ENCODE results near the gene MICAL2.

The MICAL2 gene

DNA sequence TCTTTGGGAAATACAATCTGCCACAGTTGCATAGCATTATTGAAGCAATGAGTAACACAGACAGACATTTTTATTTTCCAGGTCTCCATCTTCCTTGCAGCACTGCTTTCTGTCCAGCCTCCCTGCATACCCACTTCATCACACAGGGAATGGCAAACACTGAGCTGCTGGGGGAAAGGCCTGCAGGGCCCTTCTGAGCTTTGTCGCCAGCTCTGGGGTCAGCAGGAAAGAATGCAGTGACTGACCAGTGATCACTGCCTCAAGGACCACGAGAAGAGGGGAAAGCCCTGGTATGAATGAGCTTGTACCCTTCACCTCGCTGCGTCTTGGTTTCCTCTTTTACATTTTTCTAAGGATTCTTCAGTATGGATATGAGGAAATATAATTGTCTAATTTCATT lies 21.3 kb upstream of the MICAL2 start:
- TF ChIP-seq, protein P1, sequence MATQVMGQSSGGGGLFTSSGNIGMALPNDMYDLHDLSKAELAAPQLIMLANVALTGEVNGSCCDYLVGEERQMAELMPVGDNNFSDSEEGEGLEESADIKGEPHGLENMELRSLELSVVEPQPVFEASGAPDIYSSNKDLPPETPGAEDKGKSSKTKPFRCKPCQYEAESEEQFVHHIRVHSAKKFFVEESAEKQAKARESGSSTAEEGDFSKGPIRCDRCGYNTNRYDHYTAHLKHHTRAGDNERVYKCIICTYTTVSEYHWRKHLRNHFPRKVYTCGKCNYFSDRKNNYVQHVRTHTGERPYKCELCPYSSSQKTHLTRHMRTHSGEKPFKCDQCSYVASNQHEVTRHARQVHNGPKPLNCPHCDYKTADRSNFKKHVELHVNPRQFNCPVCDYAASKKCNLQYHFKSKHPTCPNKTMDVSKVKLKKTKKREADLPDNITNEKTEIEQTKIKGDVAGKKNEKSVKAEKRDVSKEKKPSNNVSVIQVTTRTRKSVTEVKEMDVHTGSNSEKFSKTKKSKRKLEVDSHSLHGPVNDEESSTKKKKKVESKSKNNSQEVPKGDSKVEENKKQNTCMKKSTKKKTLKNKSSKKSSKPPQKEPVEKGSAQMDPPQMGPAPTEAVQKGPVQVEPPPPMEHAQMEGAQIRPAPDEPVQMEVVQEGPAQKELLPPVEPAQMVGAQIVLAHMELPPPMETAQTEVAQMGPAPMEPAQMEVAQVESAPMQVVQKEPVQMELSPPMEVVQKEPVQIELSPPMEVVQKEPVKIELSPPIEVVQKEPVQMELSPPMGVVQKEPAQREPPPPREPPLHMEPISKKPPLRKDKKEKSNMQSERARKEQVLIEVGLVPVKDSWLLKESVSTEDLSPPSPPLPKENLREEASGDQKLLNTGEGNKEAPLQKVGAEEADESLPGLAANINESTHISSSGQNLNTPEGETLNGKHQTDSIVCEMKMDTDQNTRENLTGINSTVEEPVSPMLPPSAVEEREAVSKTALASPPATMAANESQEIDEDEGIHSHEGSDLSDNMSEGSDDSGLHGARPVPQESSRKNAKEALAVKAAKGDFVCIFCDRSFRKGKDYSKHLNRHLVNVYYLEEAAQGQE (IDR thresholded peaks at IDR 0.05; ENCODE audit: insufficient read depth in 1 of 2, low read depth in 2 of 2, low read length in 2 of 2), result no peak
- TF ChIP-seq POLR2AphosphoS5 (IDR thresholded peaks at IDR 0.05; ENCODE audit: low read depth, low read length), result no peak
- TF ChIP-seq FOXP2 (optimal IDR thresholded peaks at IDR 0.05; ENCODE audit: borderline replicate concordance, extremely low read depth, extremely low read length, insufficient read depth), result no peak

DNA sequence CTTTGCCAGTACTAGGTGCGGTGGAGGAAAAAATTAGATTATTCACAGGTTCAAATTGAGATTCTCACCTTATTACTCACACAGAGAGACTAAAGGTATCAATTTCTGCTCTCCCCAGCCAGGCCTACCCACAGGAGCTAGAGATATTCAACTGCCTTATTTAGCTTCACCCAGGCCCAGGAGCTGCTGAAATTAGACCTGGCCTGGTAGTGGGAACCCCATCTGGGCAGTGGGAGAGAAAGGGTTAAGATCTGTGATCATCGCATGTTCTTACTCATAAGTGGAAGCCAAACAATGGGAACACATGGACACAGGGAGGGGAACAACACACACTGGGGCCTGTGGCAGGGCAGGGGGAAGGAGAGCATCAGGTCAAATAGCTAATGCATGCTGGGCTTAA lies 20.9 kb upstream of the MICAL2 start:
- no peak for TF ChIP-seq POLR2AphosphoS5 (IDR thresholded peaks at IDR 0.05; ENCODE audit: low read depth, low read length)
- TF ChIP-seq SIN3A (IDR thresholded peaks at IDR 0.05; ENCODE audit: borderline replicate concordance, insufficient read depth, low read length), result no peak
- no peak for TF ChIP-seq TAF1 (IDR thresholded peaks at IDR 0.05; ENCODE audit: borderline replicate concordance, insufficient read depth, low read length)
- TF ChIP-seq, protein P1 (IDR thresholded peaks at IDR 0.05; ENCODE audit: insufficient read depth in 1 of 2, low read depth in 2 of 2, low read length in 2 of 2), result no peak
- TF ChIP-seq FOXP2 (optimal IDR thresholded peaks at IDR 0.05; ENCODE audit: borderline replicate concordance, extremely low read depth, extremely low read length, insufficient read depth), result no peak

DNA sequence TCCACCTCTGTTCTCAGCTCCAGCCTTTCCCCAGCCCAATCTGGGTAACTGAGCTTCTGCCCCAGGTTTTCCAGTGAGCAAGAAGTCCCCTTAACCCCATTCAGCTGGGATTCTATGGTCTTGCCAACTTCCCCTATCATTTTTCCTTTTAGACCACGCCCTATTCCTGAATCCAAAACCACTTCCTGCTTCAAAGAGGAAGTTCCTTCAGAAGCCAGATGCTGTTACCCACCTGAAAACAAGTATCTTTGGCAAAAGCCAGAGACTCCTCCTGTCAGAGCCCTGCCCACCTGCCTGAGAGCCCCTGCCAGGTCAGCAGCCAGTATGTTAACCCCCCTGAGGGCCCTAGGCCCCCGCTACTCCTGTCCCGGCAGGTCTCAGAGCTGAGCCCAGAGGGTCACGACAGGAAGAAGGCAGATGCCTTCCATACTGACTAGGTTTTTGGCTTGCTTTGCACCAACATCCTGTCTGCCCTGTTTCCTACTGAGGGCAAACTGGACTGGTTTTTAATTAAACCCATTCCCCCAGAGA lies 20.3 kb upstream of the MICAL2 start:
- no peak for TF ChIP-seq SIN3A (IDR thresholded peaks at IDR 0.05; ENCODE audit: borderline replicate concordance, insufficient read depth, low read length)
- TF ChIP-seq, protein P1 (IDR thresholded peaks at IDR 0.05; ENCODE audit: insufficient read depth in 1 of 2, low read depth in 2 of 2, low read length in 2 of 2), result no peak
- no peak for TF ChIP-seq FOXP2 (optimal IDR thresholded peaks at IDR 0.05; ENCODE audit: borderline replicate concordance, extremely low read depth, extremely low read length, insufficient read depth)
- TF ChIP-seq TAF1 (IDR thresholded peaks at IDR 0.05; ENCODE audit: borderline replicate concordance, insufficient read depth, low read length), result no peak
- no peak; the same call in 1 of the 2 replicates for TF ChIP-seq POLR2AphosphoS5 (IDR thresholded peaks at IDR 0.05; ENCODE audit: low read depth, low read length)

DNA sequence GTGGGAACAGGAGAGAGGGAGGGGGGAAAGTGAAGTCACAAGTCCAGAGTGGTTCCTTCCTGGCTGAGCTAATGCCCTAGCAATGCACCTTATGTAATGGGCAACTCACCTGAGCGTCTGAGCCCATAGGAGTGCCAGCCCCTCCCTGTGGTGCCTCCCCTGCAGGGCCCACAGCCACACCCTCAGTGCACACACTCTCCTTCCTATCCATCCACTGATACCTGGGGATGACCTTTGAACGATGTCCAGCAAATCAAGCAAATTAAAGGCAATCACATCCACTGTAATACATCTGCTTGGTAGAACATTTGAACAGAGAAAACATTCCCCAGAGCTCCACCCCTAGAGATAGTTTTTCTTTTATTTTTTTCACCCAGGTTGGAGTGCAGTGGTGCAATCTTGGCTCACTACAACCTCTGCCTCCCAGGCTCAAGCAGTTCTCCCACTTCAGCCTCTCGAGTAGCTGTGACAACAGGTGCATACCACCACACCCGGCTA lies 19.6 kb upstream of the MICAL2 start:
- TF ChIP-seq TAF1 (IDR thresholded peaks at IDR 0.05; ENCODE audit: borderline replicate concordance, insufficient read depth, low read length) (no peak), POLR2AphosphoS5 (IDR thresholded peaks at IDR 0.05; ENCODE audit: low read depth, low read length) (no peak), FOXP2 (optimal IDR thresholded peaks at IDR 0.05; ENCODE audit: borderline replicate concordance, extremely low read depth, extremely low read length, insufficient read depth) (no peak), SIN3A (IDR thresholded peaks at IDR 0.05; ENCODE audit: borderline replicate concordance, insufficient read depth, low read length) (no peak)
- TF ChIP-seq, protein P1 (IDR thresholded peaks at IDR 0.05; ENCODE audit: insufficient read depth in 1 of 2, low read depth in 2 of 2, low read length in 2 of 2), result no peak

All from PFSK-1 (cell line).